ENCODE data around the gene SLC9A3.

The SLC9A3 gene

GRCh38 chr5:555058-555623 is 30.9 kb upstream of the SLC9A3 start:
- H3K4me3 ChIP-seq (ENCODE audit: low read depth, low read length): no peak overlapping the region
- TF ChIP-seq CTCF (IDR thresholded peaks at IDR 0.05; ENCODE audit: low read depth, low read length): no peak

- no peak overlapping the region for H3K4me3 ChIP-seq (ENCODE audit: low read depth, low read length)
- TF ChIP-seq CTCF (IDR thresholded peaks at IDR 0.05; ENCODE audit: low read depth, low read length): no peak
Observed at GRCh38 chr5:554284-554988, 30.2 kb upstream of the SLC9A3 start.

- no peak for TF ChIP-seq CTCF (IDR thresholded peaks at IDR 0.05; ENCODE audit: low read depth, low read length)
- no peak overlapping the region for H3K4me3 ChIP-seq (ENCODE audit: low read depth, low read length)
Observed at GRCh38 chr5:553874-554273, 29.6 kb upstream of the SLC9A3 start.

GRCh38 chr5:551406-551805 is 27.2 kb upstream of the SLC9A3 start:
- H3K4me3 ChIP-seq (ENCODE audit: low read depth, low read length): no peak overlapping the region
- TF ChIP-seq CTCF (IDR thresholded peaks at IDR 0.05; ENCODE audit: low read depth, low read length): no peak

- TF ChIP-seq CTCF (IDR thresholded peaks at IDR 0.05; ENCODE audit: low read depth, low read length): no peak
Observed at GRCh38 chr5:549229-549628, 25.0 kb upstream of the SLC9A3 start.

GRCh38 chr5:548256-548655 is 24.0 kb upstream of the SLC9A3 start:
- TF ChIP-seq CTCF (IDR thresholded peaks at IDR 0.05; ENCODE audit: low read depth, low read length): no peak
- H3K4me3 ChIP-seq (ENCODE audit: low read depth, low read length): no peak overlapping the region

More at GRCh38 chr5:549229-549628, 25.0 kb upstream of the SLC9A3 start:
- H3K4me3 ChIP-seq (ENCODE audit: low read depth, low read length): no peak overlapping the region

- no peak overlapping the region for H3K4me3 ChIP-seq (ENCODE audit: low read depth, low read length)
- no peak for TF ChIP-seq CTCF (IDR thresholded peaks at IDR 0.05; ENCODE audit: low read depth, low read length)
Observed at GRCh38 chr5:547086-547924, 23.1 kb upstream of the SLC9A3 start.

Measured in WI38 (cell line).